Ovary (tissue), 3 donors: ENCODE results near the gene TIMM22.

ENCODE experiments used
- EP300 ChIP-seq: sonication (generic); formaldehyde crosslinking; IDR thresholded peaks from one replicate; pipeline ENCODE4 v1.6.1; 2017; ENCODE audit warnings: antibody characterized with exemption
- POLR2A ChIP-seq: fragments of 450-650 bp; IDR thresholded peaks from one replicate; pipeline ENCODE4 v1.6.1; 2017; ENCODE audit warnings: antibody characterized with exemption, mild to moderate bottlenecking, moderate library complexity
- TF ChIP-seq, protein P1 (sequence below), 3 donors: fragments of 450-650 bp in 2 of 3; fragments of 200-600 bp in 1 of 3; IDR thresholded peaks; one replicate each; pipeline versions ENCODE4 v1.5.1 to v1.8.0; 2016 to 2022; ENCODE audit warnings: antibody characterized with exemption in 3 of 3, mild to moderate bottlenecking in 1 of 3
- donor health status: DM: no; HTN: no; CAD: no.

- TF ChIP-seq, protein P1, sequence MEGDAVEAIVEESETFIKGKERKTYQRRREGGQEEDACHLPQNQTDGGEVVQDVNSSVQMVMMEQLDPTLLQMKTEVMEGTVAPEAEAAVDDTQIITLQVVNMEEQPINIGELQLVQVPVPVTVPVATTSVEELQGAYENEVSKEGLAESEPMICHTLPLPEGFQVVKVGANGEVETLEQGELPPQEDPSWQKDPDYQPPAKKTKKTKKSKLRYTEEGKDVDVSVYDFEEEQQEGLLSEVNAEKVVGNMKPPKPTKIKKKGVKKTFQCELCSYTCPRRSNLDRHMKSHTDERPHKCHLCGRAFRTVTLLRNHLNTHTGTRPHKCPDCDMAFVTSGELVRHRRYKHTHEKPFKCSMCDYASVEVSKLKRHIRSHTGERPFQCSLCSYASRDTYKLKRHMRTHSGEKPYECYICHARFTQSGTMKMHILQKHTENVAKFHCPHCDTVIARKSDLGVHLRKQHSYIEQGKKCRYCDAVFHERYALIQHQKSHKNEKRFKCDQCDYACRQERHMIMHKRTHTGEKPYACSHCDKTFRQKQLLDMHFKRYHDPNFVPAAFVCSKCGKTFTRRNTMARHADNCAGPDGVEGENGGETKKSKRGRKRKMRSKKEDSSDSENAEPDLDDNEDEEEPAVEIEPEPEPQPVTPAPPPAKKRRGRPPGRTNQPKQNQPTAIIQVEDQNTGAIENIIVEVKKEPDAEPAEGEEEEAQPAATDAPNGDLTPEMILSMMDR (IDR thresholded peaks at IDR 0.05), result no peak
- no peak for TF ChIP-seq POLR2A
- no peak for TF ChIP-seq EP300
These were observed 48.5 kb downstream of the TIMM22 start for GRCh38 chr17:1045456-1045855.
